A375 (cell line): ENCODE measurements around the gene RPS5. TPM values are rescaled to one million over a fixed set of nuclear protein-coding genes. Genes with fewer than 3 reads are reported as not detected.

Source experiments
- small RNA-seq: library from RNA; depleted of rRNA; stranded (forward); fragments of <200 nt; gene quantifications from one replicate; pipeline ENCODE3, GENCODE V24; 2014
- total RNA-seq: library from RNA; depleted of rRNA; stranded (reverse); fragments of >200 nt; shearing (Covaris generic); gene quantifications from 2 replicates; pipeline ENCODE4 v1.2.3, GENCODE V29; 2014; rRNA removed

The RPS5 gene
- 4,542 and 4,656 TPM in 2 replicates for total RNA-seq

DNA sequence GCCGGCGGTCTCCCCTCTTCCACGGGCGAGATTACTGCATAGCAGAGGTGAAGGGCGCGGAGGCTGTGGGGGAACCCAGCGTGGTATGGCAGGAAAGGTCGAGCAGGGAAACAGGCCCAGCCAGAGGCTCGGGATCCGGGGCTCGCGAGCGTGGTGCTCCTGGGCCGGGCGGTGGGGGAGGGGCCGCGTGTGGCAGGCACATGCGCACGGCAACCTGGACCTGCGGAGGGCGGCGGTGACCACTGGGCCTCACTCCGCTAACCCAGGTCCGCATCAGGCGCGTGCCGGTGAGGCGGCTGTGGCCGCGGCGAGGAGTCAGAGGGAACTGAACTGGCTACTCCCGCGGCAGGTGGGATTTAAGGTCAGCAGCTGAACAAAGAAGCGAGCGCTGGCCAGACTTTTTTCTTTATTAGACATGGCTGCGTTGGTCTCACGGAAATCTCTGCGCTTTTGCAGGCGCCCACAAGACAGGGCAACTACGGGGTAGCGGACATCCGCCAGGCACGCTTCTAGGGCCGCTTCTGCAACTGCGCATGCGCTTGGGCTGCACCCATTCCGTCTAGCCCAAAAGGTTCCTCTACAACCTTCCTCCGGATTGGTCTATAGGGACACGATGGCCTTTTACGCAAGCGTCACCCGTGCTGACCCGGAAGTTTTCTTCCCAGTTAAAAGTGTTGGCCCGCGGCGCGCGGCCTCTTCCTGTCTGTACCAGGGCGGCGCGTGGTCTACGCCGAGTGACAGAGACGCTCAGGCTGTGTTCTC is at the start of gene RPS5:
Gene RPS5, plus strand, starts transcription at position 694 of the 762 bp plus-strand sequence. CDS start 869 bp downstream, outside the sequence.

DNA sequence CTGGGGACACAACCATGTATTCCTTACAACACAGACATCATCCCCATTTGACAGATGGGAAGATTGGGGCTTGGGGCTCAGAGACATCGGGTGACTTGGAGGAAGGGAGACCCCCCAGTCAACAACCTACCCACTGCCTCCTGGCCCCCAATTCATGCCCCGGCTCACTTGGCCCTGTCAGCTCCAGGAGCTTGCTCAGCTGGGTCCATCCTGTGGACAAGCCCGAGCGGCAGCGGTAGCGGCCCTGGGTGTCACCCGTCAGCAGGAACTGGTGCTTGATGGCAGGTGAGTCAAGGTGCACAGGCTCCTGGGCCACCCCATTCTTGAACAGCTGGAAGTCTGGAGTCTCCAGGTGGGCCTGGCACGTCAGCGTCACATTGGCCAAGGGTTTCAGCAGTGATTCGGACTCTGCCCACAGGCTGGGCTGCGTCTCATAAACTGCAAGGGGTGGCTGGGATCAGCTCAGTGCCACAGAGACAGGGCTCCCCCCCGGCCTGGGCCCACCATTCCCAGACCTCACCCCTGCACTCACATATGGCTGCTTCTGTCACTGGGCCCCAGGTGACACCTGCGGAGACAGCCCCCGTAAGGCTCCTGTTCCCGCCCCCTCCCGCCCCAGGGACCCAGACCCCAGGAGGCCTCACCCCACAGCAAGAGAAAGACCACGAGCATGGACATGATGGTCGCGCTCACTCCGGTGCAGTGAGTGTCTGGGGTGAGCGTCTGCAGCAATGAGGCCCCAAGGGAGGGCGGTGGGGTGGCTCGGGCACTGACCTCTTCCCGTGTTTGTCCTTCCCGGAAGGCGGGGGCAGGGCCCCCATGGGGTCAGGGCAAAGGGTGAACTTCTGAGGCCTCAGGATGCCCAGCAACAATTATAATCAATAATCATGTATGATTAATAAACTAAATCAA is 34.1 kb upstream of the RPS5 start, which contains the start of gene A1BG:
Gene A1BG, minus strand, starts transcription at position 733 of the 912 bp plus-strand sequence. Its CDS starts 55 bp downstream, at position 678.

DNA sequence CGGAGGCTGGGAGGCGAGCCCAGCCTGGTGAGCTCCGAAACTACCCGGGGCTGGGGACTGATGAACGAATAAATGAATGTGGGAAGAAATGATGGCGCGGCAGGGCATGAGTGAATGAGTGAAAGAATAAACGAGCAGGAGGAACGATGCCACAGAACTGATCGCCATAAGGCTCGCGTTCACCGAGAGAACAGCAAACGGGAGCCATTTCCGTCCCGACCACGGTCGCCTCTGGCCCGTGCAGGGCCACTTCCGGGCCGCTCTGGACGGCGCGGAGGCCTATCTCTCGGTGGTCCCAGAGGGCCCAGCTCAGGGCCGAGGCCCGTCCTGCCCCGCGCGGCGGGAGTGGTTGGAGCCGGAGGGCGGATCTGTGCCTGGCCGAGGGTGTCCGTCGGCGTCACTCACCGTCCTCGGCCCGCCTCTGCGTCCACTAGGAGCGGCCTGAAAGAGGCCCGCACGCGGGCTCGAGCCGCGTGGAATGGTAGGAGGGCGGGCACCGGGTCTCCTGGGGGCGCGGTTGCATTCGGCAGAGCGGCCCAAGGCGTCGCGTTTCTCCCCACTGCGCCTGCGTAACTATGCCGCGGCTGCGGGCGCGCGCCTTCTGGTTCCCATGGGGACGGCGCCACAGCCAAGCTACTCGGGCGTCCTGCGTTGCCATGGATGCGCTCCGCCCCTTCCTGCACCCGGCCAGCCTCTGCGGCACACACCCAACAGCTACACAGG is 24.6 kb upstream of the RPS5 start, which contains the start of gene ZNF497:
Gene ZNF497, minus strand, starts transcription at position 480 of the 723 bp plus-strand sequence. CDS start 5,116 bp downstream, outside the sequence.

DNA sequence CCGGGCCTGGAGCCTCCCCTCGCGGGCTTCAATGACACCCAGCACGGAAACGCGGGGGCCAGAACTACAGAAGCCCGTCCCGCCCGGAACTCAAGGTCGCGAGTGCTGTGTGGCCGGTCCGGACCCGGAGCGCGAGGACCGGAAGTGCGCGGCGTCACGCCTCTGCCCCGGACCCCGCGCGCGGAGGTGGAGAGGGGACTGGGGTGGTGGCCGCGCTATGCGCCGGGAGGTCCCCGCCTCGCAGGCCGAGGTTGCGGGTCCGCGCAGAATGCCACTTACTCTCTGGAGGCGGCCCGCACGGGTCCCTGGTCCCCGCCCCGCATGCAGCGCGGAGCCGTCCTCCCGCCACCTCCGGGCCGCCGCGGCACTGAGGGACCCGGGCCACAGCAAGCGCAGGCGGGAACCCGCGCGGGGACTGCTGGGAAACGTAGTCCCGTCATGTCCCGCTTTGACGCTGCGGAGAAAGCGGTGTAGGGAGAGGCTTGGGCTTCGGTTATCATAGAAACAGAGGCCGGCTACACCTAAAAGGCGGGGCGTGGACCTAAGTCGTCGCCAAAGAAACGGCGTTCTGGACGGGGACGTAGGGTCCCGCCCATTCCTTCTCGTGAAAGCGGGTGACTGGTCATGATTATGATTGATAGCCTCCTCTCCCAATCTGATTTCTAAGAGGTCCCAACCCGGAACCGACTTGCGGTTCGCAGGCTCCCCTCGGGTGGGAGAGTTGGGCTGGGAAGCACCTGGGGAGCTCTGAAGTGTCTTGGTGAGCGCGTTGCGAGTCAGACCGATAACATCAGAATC is 6.2 kb upstream of the RPS5 start, which contains the start of gene ZNF837:
Gene ZNF837, minus strand, starts transcription at position 369 of the 798 bp plus-strand sequence. CDS start 11,698 bp downstream, outside the sequence.

DNA sequence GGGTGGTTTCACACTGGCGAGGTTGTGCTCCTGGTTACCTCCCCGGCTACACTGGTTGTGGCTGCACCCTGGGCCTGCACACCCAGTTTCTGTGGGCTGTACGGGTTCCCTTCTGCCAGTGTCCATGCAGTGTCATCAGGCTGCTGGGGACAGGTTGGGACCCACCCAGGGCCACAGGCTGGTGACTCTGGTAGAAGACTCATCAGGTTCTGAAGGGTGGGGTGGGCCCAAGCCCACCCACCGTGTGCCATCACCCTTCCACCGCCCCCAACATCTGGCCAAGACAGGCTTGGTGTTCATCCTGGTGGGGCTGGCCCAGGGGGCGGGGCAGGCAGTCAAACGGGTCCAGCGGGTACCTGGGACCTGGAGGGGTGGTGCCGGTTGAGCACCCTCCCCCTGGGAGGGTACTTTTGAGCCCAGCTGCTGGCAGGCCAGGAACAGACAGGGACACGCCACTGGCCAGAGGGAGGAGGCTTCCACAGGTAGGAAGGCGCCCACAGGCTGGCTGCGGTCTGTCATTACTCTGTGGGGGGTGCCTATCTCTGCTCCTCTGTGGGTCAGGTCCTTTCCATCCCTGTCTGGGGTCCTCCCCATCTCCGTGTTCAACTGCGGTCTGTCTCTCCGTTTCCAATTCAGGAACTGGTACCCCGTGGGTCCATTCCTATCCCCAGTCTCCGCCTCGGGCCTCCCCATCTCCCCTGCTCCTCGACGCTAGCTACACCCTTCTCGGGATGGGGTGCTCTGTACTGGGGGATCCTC is 8.3 kb downstream of the RPS5 start, which contains the start of gene RNF225:
Gene RNF225, plus strand, starts transcription at position 437 of the 759 bp plus-strand sequence. CDS start 434 bp downstream, outside the sequence.

DNA sequence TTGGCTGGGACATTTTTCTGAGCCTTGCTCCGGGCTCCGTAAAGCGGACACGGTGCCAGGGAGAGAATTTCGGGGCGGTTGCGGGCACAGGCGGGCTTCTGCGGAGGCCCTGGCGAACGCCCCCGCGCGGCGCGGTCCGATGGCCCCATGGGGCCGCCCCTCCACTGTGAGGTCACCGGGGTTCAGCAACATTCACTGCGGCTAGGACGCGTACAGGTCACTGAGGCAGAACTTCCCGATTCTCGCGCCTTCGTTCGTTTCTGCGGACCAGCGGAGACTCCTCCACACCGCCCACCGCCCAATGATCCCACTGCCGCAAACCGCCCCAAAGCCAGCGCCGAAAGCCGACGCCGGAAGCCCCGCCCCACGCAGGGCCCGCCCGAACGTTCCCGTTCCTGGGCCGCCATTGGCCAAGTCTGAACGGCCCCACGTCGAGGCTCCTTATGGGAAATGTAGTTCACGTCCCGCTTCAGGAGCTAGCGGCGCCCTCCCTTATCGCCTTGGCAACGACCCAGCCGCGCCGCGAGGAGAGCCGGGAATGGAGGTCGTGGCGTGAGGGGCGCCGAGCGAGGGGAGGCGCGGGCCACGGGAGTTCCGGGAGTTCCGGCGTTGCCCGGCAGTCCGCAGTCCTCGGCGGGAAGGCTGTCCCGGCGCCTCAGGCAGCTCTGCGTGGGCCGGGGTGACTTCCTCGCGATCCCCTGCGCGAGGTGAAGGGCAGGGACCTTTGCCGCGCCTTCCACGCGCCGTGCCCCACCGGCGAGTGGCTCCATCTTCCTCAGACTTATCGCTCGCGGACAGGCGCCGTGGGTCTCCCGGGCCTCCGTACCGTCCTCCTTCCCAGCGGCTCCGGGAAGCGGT is 21.3 kb downstream of the RPS5 start, which contains the start of gene ZNF584:
Gene ZNF584, plus strand, starts transcription at position 498 of the 858 bp plus-strand sequence. CDS start 499 bp downstream, outside the sequence.

DNA sequence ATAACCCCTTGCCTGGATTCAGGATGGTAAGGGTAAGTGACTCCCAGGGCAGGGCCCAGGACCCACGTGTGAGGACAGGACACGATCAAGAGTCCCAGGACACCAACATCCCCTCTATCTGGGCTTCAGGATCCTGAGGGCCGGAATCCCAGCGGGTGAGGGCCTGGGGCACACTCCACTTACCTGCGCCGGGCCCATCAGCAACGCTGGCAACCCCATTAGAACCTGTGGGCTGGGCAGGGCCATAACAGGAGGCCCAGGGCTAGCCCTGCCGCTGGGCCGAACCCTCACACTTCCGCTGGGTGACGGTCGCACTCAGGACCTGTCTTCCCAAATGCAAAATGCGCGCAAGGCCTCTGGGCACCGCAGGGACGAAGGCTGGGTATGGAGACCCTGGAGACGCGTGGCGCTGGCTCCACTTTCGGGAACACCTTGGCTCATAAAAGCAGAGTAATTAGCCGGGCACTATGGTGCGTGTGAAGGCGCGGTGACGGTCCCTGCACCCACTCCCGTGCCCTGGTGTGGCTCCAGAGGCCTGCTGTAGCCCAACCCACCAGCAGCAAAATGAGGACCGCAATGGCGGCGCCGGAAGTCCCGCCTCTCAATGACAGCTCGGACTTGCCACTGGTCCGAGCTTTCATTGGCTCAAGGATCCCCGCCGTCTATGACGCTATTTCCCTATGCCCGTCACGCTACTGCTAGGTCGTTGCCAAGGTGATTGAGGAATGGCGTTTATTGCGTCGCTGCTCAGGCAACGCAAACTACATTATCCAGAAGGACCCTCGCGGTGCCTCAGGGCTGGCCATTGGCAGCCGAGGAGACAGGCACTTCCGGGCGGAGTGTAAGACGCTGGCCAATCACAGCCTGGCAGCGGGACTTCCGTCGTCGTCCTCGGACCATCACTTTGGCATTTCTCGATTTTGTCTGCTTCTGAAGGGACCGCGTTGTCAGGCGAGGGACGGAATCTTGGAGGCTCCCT is 52.8 kb downstream of the RPS5 start, which contains the start of gene ZNF132:
Gene ZNF132, minus strand, starts transcription at position 578 of the 979 bp plus-strand sequence. Its CDS starts 332 bp downstream, at position 246.

Small RNA genes lying within 50 kb of the gene (small RNA-seq; reads per million reads assigned to genes)
- not detected for gene MIR4754
- gene RNA5SP473, result 0.96 reads per million, percentile 54 among the genes with 10 or more reads in this experiment

Other genes starting within 250 kb of the RPS5 start
- 10.2 and 10.9 TPM in 2 replicates for gene ZNF329, start 236.5 kb upstream of the RPS5 start, total RNA-seq
- 31.2 and 31.4 TPM in 2 replicates for gene ZNF274, start 204.2 kb upstream of the RPS5 start, total RNA-seq
- 59.9 and 84.8 TPM in 2 replicates for gene ZNF544, start 158.4 kb upstream of the RPS5 start, total RNA-seq
- 6.1 and 6.5 TPM in 2 replicates for gene ZNF8, start 108.3 kb upstream of the RPS5 start, total RNA-seq
- 96.2 and 96.7 TPM in 2 replicates for gene ERVK3-1, start 81.9 kb upstream of the RPS5 start, total RNA-seq
- 2.9 TPM in 2 replicates for gene ZSCAN22, start 60.3 kb upstream of the RPS5 start, total RNA-seq
- gene A1BG, start 33.8 kb upstream of the RPS5 start, total RNA-seq, result 13.4 and 31.9 TPM in 2 replicates
- 1.4 and 2.1 TPM in 2 replicates for gene ZNF497, start 24.5 kb upstream of the RPS5 start, total RNA-seq
- 5.1 and 6.8 TPM in 2 replicates for gene ZNF837, start 6.2 kb upstream of the RPS5 start, total RNA-seq
- gene RNF225, start 8.4 kb downstream of the RPS5 start, total RNA-seq, result 1.4 and 3.8 TPM in 2 replicates
- gene ZNF584, start 21.4 kb downstream of the RPS5 start, total RNA-seq, result 14.3 and 21.4 TPM in 2 replicates
- gene ZNF132, start 52.9 kb downstream of the RPS5 start, total RNA-seq, result 0.16 and 0.19 TPM in 2 replicates
- gene ZNF324B, start 64.4 kb downstream of the RPS5 start, total RNA-seq, result 11.7 and 14.8 TPM in 2 replicates
- 9.8 and 13.7 TPM in 2 replicates for gene ZNF324, start 79.8 kb downstream of the RPS5 start, total RNA-seq
- gene ZNF446, start 89.1 kb downstream of the RPS5 start, total RNA-seq, result 22.6 and 23.1 TPM in 2 replicates
- gene SLC27A5, start 124.7 kb downstream of the RPS5 start, total RNA-seq, result 40.1 and 41.4 TPM in 2 replicates
- gene ZBTB45, start 132.5 kb downstream of the RPS5 start, total RNA-seq, result 13.1 and 15.4 TPM in 2 replicates
- gene TRIM28, start 156.8 kb downstream of the RPS5 start, total RNA-seq, result 873 and 886 TPM in 2 replicates
- gene CHMP2A, start 167.8 kb downstream of the RPS5 start, total RNA-seq, result 361 and 379 TPM in 2 replicates
- 195 and 207 TPM in 2 replicates for gene UBE2M, start 171.3 kb downstream of the RPS5 start, total RNA-seq
- gene MZF1, start 186.1 kb downstream of the RPS5 start, total RNA-seq, result 39.1 and 41.3 TPM in 2 replicates